Measurements from ENCODE around the gene GDPD3.

Gene GDPD3

DNA sequence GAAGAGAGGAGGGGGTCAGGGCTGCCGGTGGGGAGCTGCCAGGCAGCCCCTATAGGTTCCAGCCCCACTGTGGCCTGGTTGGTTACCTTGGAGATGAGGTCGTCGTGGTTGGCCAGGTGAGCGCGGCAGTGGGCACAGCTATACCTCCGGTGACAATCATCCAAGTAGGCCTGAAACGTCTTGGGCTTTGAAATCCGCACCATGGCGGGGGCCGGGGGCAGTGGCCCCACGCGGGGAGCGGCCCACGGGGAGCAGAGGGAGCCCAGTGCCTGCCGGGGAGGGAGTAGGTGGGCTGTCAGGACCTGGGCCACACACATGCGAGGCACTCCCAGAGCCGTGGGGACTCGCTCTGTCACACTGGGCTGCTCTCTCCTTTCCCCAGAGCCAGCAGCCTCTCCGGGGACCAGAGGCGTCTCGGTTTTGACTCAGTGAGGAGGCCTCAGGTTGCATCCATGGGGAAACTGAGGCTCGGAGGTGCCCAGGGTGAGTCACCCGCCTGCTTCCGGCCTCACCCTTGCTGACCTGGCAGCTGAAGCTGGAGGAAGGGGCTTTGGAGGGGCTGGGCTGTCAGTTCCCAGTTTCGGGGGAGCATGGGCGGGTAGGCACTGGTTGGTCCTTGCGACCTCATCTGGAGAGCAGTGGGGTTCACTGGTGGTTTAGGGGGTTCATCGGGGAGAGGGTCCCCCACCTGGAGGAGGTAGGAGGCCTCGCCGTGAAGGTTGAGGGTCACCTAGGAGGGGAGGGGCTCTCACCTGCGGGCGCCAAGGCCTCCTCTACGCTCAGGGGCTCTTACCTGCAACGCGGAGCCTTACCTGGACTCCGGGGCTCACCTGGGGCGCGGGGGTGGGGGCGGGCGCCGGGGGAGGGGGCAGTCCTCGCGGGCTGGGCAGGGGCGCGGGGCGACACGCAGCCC, 17.9 kb downstream of the GDPD3 start:
- DNase-seq (ENCODE audit: low spot score), result peak; percentile 34

DNA sequence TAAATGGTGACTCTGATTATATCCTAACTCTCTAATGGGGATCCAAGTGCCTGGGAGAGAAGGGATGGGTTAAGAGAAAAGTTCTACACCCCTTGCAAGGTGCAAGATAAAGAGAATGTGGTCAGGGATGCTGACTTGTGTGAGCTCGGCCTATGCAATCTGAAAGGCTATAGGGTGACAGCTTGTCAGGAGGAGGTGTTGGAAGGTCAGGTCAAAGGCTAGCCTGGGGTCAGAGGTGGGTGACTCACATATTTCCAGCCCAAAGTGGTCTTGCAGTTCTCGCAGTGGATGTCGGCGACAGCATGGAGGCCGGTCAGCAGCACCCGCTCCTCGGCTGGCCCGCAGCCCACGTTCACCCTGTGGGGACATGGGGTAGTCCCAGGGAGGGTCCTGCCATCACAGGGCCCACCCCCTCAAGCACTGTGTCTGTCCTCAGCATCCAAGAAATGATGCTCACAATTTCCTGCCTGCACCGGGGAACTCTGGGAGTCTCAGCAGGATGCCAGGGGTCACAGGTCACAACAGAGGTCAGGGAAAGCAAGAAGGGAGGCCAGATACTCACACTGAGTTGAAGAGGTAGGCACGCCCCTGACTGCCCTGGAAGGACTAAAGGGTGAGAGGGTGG, 18.7 kb downstream of the GDPD3 start:
- DNase-seq (ENCODE audit: low spot score), result no peak

DNA sequence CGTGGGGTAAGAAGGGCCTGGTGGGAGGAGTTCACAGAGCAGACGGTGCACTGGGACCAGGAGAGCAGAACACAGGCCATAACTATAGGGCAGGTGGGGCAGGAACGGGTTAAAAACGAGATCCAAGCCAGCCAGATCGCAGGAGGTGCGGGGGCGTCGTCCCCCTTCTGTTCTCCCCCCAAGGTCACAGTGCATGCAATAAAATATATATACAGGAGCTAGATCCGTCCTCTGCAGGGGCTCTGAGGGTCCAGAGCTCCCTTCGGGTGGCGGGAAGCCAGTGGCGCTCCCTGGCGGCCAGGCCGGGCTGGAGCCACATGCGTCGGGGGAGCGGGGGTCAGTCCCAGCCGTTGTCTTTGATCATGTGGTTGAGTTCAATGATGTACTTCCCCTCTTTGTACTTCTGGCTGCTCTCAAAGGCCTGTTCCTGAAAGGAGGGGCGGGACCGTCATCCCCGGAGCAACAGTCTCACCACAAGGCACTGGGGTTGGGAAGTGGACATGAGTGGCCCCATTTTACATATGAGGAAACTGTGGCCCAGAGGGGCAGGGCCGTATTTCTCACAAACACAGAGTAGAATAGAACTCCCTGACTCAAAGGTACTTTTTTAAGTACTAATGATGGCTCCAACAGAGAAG, 20.8 kb downstream of the GDPD3 start:
- peak; percentile 74 for DNase-seq (ENCODE audit: low spot score)

DNA sequence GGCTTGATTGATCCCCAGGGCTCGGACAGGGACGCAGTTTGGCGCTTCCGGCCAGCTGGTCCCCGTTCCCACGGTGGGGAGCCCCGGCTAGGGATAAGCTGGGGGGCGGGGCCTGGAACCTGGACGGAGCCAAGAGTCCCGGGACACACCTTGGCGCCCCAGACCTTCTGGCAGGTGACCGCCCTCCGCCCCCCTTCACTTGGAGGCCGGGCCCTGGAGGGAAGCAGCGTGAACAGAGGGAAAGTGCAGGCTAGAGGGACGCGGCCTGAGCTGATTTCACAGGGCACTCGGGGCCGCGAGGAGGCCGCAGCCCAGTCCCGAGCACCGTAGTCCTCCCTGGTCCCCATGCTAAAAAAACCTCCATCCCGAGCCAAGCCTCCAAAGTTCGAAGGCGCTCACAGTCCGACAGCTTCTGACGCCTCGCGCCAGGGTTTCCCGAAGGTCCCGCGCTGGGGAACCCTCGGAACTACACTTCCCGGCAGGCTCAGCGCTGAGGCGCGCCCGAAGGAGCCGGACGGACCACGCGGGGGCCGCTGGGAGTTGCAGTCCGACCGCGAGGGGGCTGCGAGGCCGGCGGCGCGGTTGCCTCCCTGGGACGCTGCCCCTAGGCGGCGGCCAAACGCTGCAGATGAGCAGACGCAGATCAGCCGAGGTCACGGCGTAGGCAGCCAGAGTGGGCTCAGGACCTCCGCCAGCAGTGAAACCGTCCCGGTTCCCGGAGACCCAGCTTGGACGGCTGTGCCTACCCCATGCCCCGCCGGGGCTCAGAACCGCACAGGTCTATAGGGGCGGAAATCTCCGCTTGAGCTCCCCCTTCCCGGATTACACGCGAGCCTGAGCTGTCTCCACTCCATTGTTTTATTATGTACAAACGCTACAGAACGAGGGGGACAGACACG, 21.6 kb downstream of the GDPD3 start, which contains the start of gene TBX6:
Gene TBX6 (minus strand): TSS at position 451 of the 899 bp plus-strand sequence. CDS start 731 bp downstream, outside the sequence.
- peak; percentile 96 for DNase-seq (ENCODE audit: low spot score)

DNA sequence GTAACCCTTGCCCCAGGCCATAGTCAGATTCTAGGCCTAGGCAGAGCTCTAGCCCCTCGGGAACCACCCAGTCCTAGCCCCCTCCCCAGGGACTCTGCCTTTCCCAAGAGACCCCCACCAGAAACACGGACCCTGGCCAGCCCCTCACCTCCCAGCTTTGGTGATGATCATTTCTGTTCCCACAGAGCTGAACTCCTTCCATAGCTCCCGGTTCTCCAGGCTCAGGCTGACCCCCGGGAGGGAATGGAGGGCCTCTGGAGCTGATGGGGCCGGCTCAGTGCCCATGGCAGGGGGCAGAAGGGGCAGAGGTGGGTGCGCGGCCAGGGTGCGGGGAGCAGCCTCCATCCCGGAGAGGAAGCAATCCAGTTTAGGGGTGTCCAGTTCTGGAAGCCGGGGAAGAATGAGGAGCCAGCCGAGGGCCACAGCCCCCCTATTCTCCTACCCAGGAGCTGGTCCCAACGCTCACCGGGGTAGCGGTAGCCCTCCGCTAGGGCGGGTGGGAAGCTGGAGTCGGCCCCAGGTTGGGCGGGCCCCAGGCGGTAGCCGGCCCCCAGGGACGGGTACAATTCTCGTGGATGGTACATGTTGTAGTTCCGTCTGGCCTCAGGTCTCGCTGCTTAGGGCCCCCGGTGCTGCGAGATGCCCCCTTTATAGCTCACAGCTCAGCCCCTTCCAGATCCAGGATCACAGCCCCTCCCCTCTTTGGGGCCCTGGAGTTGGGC, 22.6 kb downstream of the GDPD3 start:
- DNase-seq (ENCODE audit: low spot score), result no peak

DNA sequence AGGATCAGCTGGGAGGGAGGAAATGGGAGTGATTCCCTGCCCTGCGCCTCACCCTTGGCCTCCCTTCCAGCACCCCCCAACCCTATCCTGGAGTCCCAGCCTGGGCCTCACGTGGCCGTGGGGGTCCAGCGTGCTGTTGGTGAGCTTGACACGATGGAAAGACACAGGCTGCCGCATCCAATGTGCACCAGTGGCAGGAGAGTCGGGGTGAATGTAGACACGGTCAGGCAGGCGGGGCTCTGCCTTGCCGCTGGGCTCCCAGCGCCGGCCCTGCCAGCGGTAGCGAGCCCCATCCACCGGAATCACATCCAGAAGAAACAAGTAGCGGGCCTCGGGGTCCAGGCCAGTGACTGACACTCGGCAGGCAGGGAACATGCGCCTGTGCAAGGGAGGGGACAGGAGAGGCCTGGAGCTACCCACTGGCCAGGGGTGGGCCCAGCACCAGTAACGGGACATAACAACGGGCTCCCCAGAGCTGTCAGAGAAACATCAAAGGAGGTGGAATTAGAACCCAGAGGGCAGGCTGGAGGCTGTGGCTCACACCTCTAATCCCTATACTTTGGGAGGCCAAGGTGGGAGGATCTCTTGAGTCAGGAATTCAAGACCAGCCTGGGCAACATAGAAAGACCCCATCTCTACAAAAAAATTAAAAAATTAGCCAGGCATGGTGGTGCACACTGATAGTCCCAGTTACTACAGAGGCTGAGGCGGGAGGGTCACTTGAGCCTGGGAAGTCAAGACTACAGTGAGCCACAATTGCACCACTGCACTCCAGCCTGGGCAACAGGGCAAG, 24.3 kb downstream of the GDPD3 start:
- no peak for DNase-seq (ENCODE audit: low spot score)

DNA sequence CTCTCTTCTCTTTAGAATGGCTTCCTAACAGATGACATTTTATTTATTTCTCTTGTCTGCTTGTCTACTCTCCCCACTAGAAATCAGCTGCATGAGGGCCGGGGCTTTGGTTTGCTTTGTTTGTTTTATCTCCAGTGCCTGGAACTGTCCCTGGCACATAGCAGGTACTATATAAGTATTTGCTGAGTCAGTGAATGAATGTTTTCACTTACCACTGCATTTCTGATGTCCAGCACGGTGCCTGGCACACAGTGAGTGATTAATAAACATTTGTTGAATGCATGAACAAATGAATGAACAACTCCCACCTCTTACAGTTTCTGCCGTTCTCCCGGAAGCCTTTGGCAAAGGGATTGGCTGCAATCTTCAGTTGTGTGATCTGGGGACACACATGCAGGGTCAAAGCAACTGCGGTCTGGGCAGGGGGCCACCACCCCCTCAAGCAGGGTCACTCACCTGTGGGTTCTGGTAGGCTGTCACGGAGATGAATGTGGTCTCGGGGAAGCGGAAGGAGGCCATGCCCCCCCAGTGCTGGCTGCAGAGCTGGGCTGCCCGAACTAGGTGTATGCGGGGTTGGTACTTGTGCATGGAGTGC, 25.0 kb downstream of the GDPD3 start:
- DNase-seq (ENCODE audit: low spot score), result no peak

DNA sequence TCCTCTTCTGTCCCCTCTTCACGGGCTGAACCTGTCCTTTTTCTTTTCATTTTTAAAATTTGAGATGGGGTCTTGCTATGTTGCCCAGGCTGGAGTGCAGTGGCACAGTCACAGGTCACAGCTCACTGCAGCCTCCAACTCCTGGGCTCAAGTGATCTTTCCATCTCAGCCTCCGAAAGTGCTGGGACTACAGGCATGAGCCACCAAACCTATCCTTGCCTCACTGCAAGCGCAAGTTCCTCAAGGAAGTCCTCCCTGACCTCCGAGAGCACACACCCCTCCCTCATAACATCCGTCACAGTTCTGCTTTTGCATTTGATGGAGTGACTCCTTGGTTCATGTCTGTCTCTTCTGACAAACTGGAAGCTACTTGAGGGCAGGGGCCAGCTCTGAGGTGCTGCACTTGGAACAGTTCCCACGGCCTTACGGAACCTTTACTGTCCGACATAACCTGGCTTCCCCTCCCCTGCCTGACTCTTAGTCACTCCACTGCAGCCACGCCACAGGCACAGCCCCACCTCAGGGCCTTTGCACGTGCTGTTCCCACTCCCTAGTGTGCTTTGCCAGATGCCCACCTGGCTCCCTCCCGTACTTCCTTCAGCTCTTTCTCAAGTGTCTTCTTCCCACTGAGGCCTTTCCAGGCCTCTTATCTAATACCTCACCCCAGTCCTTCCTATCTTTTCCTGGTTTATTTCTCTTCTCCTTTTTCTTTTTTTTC, 26.0 kb downstream of the GDPD3 start:
- no peak for DNase-seq (ENCODE audit: low spot score)

DNA sequence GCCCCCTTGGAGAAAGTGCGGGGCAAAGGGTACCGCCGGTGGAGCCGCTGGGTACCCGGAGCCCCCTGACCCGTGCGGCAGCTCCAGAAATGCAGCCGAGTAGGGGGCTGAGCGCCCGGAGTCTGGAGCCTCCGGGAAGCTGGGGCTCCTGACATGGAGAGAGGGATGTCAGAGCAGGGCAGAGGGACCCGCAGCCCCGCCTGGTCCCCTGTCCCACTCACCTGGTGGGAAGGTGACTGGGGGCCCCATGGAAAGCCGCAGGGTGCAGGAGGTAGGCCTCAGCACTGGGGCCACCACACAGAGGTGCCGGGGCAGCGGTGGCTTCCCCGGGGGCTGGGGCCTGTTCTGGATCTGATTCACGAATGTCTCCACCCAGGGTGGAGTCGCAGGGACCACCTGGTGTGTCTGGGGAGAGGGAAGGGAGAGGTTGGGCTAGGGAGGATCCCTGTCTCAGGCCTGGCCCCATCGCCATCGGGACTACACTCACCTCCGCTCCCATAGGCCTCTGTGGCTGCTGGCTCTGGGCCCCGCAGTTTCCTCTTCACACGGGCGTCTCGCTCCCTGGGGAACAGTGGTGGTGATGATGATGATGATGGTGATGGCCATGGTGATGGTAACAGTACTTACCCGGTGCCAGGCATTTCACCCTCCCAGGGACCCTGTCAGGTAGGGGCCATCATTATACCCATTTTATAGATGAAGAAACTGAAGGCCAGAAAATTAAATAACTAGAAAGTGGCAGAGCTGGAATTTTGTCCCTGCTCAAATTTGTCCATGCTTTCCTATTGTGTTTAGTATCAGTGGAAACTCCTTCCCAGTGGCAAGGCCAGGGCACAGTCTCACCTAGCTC, 26.8 kb downstream of the GDPD3 start:
- DNase-seq (ENCODE audit: low spot score), result no peak

DNA sequence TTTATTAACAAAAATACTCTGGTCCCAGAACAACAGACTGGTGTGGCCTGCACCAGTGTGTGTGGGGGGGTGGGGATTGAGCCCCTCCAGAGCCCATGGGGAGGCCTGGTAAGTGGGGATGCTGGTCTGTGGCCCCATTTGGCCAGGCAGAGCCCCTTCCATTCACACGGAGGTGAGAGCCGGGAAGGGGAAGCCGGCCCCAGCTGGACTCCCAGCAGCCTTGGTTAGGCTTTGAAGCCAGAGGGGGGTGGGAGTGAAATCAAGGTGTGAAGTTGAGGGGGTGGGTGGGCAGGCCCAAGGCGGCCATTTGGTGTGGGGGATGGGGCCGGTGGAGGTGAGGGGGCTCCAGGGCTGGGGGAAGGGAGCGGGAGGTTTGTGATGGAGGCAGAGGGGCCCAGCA, 27.5 kb downstream of the GDPD3 start:
- no peak for DNase-seq (ENCODE audit: low spot score)

DNA sequence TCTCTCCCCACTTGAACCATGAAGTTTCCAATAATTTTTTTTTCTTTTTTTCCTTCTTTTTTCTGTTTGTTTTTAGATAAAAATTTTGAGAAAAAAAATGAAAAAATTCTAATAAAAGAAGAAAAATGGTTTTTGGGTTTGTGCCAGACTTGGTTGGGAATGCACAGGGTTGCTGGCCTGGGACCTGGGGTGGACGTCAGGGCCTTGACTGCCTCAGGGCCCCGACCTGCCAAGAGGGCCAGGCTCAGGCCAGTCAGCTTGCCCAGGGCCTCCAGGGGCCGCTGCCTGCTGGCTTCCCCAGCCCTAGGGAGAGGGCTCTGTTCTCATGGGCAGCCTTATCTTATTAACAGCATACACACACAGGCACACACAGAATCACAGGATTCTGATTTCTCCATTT, 28.1 kb downstream of the GDPD3 start:
- DNase-seq (ENCODE audit: low spot score), result no peak

DNA sequence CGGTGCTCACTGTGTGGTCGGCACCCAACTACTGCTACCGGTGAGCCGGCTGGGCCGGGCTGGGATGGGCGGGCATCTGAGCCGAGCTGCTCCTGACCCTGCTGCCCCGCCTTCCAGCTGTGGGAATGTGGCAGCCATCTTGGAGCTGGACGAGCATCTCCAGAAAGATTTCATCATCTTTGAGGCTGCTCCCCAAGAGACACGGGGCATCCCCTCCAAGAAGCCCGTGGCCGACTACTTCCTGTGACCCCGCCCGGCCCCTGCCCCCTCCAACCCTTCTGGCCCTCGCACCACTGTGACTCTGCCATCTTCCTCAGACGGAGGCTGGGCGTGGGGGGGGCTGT, 28.5 kb downstream of the GDPD3 start:
- DNase-seq (ENCODE audit: low spot score), result peak; percentile 8

DNA sequence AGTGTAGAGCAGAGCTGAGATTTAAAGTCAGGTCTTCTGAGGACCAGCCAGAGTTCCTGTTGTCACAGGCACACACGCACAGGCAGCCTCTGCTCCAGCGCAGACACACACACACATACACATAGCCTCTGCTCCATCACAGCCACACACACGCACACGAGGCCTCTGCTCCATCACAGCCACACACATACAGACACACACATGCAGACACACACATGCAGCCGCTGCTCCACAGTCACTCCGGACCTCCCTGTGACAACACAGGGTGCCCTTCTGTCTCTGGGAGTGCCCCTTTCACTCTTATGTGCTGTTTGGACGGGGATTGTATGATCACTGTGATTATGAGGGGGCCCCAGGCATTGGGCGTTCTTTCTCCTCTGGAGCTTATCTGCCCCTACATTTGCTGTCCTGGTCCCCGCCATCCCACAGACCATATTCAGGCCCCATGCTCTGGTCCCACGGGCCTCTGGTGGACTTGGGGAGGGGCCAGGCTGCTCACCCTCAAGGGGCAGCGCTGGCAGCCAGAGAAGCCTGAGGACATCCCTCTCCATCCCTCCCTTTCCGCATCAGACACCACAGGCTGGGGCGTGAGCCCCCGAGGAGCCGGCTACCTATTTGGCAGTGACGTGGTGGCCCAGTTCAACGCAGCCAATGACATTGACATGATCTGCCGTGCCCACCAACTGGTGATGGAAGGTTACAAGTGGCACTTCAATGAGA, 29.1 kb downstream of the GDPD3 start:
- DNase-seq (ENCODE audit: low spot score), result no peak

DNA sequence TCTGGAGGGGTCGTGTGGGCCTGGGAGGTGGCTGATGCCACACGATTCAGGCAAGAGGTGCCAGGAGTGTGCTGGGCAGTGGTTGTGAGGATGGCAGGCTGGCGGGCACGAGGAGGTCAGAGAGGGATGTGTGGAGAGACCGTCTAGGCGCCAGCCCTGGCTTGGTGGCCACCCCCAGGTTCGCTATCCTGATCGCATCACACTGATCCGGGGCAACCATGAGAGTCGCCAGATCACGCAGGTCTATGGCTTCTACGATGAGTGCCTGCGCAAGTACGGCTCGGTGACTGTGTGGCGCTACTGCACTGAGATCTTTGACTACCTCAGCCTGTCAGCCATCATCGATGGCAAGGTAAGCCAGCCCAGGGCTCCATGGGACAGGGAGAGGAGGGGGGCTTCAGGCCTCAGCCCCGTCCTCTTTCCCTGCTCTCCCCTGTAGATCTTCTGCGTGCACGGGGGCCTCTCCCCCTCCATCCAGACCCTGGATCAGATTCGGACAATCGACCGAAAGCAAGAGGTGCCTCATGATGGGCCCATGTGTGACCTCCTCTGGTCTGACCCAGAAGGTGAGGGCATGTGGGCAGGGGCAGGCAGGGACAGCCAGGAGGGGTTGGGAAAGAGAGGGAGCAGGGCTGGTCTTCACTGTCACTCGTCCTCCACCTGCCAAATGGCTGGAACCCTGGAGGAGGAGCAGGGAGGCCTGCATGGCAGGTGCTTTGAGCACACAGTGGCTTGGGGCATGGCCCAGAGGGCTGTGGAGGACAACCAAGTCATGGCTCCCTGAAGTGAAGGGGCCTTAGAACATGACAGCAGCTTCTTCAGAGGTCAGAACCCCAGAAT, 29.9 kb downstream of the GDPD3 start:
- no peak for DNase-seq (ENCODE audit: low spot score)

DNA sequence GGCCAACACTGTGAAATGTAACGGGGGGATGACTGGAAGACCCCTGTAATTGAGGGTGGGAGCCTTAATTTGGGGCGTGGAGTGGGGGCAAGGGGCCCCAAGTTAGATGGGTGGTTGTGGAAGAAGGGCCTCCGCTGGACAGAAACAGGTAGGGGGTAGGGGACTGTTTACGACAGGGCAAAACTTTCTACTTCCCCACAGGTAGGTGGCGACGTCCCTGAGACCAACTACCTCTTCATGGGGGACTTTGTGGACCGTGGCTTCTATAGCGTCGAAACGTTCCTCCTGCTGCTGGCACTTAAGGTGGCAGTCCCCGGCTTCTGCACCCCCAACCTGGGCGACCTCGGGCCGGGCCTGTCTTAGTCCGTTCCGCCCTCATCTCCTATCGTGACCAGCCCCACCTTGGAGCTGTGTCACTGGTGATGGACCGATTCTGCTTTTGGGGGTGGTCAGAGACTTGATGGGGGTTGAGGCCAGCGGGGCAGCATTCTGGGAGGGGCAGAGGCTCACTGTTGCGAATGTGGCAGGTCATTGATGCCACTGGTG, 30.7 kb downstream of the GDPD3 start:
- DNase-seq (ENCODE audit: low spot score), result no peak

DNA sequence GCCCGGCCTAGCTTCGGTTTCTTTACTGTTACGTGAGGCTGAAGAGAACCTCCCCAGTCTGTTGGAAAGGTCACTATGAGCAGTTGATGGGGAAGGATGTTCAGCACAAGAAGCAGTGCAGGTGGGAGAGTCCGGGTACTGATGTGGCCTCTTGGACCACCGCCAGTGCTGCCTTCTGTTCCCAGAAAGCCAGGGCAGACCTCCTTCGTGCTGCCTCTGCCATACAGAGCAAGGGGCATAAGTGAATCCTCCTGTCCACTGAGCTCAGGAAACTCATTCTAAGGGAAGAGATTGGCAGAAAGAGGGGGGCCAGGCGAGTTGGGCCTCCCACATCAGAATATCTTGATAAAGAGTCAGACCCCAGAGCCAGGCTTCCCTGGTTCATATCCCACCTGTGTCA, 33.9 kb downstream of the GDPD3 start:
- DNase-seq (ENCODE audit: low spot score), result no peak

DNA sequence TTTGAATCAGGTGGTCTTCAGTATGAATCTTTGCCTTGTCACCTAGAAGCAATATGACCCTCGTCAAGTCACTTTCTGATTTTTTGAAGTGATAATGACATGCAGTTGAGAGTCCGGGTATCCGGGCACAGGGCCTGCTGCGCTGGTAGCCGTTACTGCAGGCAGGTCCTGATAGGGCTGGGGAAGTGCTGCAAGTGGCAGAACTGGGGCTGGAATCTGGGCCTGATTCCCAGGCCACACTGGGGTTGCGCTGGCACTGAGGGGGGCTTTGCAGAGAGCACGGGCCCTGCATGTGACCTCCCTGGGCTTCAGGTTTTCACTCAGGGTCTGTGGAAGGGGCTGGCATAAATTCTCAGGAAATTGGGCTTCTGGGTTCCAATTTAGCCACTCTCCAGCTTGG, 34.6 kb downstream of the GDPD3 start:
- no peak for DNase-seq (ENCODE audit: low spot score)
